ENCODE results near the gene ATP8B3.

Gene ATP8B3

GRCh38 chr19:1826557-1827521 lies 14.8 kb upstream of the ATP8B3 start:
- Histone ChIP-seq H3K9ac (ENCODE audit: low read length) (no peak overlapping the region), H3K27ac (ENCODE audit: low read depth, low read length) (no peak overlapping the region), H3K36me3 (ENCODE audit: control insufficient read depth, insufficient read depth, low read length) (peaks cover 6% of the 10 kb centered on the region), H3K4me1 (ENCODE audit: control insufficient read depth, insufficient read depth, low read length) (no peaks in the 10 kb centered on the region), H3K27me3 (ENCODE audit: control insufficient read depth, insufficient read depth, low read length) (no peaks in the 10 kb centered on the region), H3K4me3 (ENCODE audit: low read length) (no peak overlapping the region)

GRCh38 chr19:1825909-1826556 lies 14.0 kb upstream of the ATP8B3 start:
- Histone ChIP-seq H3K27ac (ENCODE audit: low read depth, low read length) (no peak overlapping the region), H3K36me3 (ENCODE audit: control insufficient read depth, insufficient read depth, low read length) (peaks cover 10% of the 10 kb centered on the region), H3K4me1 (ENCODE audit: control insufficient read depth, insufficient read depth, low read length) (no peaks in the 10 kb centered on the region), H3K9ac (ENCODE audit: low read length) (no peak overlapping the region), H3K27me3 (ENCODE audit: control insufficient read depth, insufficient read depth, low read length) (no peaks in the 10 kb centered on the region), H3K4me3 (ENCODE audit: low read length) (no peak overlapping the region)

- H3K36me3 ChIP-seq (ENCODE audit: control insufficient read depth, insufficient read depth, low read length): peaks cover 15% of the 10 kb centered on the region
- H3K4me3 ChIP-seq (ENCODE audit: low read length): no peak overlapping the region
- no peak overlapping the region for H3K9ac ChIP-seq (ENCODE audit: low read length)
- no peak overlapping the region for H3K27ac ChIP-seq (ENCODE audit: low read depth, low read length)
- H3K4me1 ChIP-seq (ENCODE audit: control insufficient read depth, insufficient read depth, low read length): no peaks in the 10 kb centered on the region
- H3K27me3 ChIP-seq (ENCODE audit: control insufficient read depth, insufficient read depth, low read length): no peaks in the 10 kb centered on the region
Measured at GRCh38 chr19:1824252-1824622, 12.2 kb upstream of the ATP8B3 start.

GRCh38 chr19:1823539-1824251 lies 11.6 kb upstream of the ATP8B3 start:
- Histone ChIP-seq H3K4me3 (ENCODE audit: low read length) (no peak overlapping the region), H3K36me3 (ENCODE audit: control insufficient read depth, insufficient read depth, low read length) (peaks cover 15% of the 10 kb centered on the region), H3K27ac (ENCODE audit: low read depth, low read length) (no peak overlapping the region)

GRCh38 chr19:1823020-1823419 lies 10.9 kb upstream of the ATP8B3 start:
- Histone ChIP-seq H3K27me3 (ENCODE audit: control insufficient read depth, insufficient read depth, low read length) (no peaks in the 10 kb centered on the region), H3K27ac (ENCODE audit: low read depth, low read length) (no peak overlapping the region), H3K4me3 (ENCODE audit: low read length) (no peak overlapping the region), H3K4me1 (ENCODE audit: control insufficient read depth, insufficient read depth, low read length) (no peaks in the 10 kb centered on the region), H3K36me3 (ENCODE audit: control insufficient read depth, insufficient read depth, low read length) (peaks cover 17% of the 10 kb centered on the region), H3K9ac (ENCODE audit: low read length) (no peak overlapping the region)

More at GRCh38 chr19:1823539-1824251, 11.6 kb upstream of the ATP8B3 start:
- Histone ChIP-seq H3K27me3 (ENCODE audit: control insufficient read depth, insufficient read depth, low read length) (no peaks in the 10 kb centered on the region), H3K4me1 (ENCODE audit: control insufficient read depth, insufficient read depth, low read length) (no peaks in the 10 kb centered on the region), H3K9ac (ENCODE audit: low read length) (no peak overlapping the region)

- Histone ChIP-seq H3K4me3 (ENCODE audit: low read length) (no peak overlapping the region), H3K27me3 (ENCODE audit: control insufficient read depth, insufficient read depth, low read length) (no peaks in the 10 kb centered on the region), H3K4me1 (ENCODE audit: control insufficient read depth, insufficient read depth, low read length) (no peaks in the 10 kb centered on the region), H3K27ac (ENCODE audit: low read depth, low read length) (no peak overlapping the region), H3K36me3 (ENCODE audit: control insufficient read depth, insufficient read depth, low read length) (peaks cover 22% of the 10 kb centered on the region), H3K9ac (ENCODE audit: low read length) (no peak overlapping the region)
Measured at GRCh38 chr19:1822210-1822609, 10.1 kb upstream of the ATP8B3 start.

- Histone ChIP-seq H3K27ac (ENCODE audit: low read depth, low read length) (no peak overlapping the region), H3K4me3 (ENCODE audit: low read length) (no peak overlapping the region), H3K9ac (ENCODE audit: low read length) (no peak overlapping the region), H3K36me3 (ENCODE audit: control insufficient read depth, insufficient read depth, low read length) (peaks cover 26% of the 10 kb centered on the region), H3K4me1 (ENCODE audit: control insufficient read depth, insufficient read depth, low read length) (no peaks in the 10 kb centered on the region), H3K27me3 (ENCODE audit: control insufficient read depth, insufficient read depth, low read length) (no peaks in the 10 kb centered on the region)
Measured at GRCh38 chr19:1819341-1820255, 7.5 kb upstream of the ATP8B3 start.

- H3K36me3 ChIP-seq (ENCODE audit: control insufficient read depth, insufficient read depth, low read length): peaks cover 21% of the 10 kb centered on the region
- no peaks in the 10 kb centered on the region for H3K27me3 ChIP-seq (ENCODE audit: control insufficient read depth, insufficient read depth, low read length)
- no peak overlapping the region for H3K4me3 ChIP-seq (ENCODE audit: low read length)
- no peak overlapping the region for H3K27ac ChIP-seq (ENCODE audit: low read depth, low read length)
- H3K9ac ChIP-seq (ENCODE audit: low read length): no peak overlapping the region
- H3K4me1 ChIP-seq (ENCODE audit: control insufficient read depth, insufficient read depth, low read length): no peaks in the 10 kb centered on the region
Measured at GRCh38 chr19:1818549-1819195, 6.6 kb upstream of the ATP8B3 start.

GRCh38 chr19:1817553-1818179 lies 5.6 kb upstream of the ATP8B3 start:
- Histone ChIP-seq H3K36me3 (ENCODE audit: control insufficient read depth, insufficient read depth, low read length) (peaks cover 21% of the 10 kb centered on the region), H3K27ac (ENCODE audit: low read depth, low read length) (no peak overlapping the region), H3K9ac (ENCODE audit: low read length) (no peak overlapping the region), H3K4me1 (ENCODE audit: control insufficient read depth, insufficient read depth, low read length) (peaks cover 7% of the 10 kb centered on the region), H3K4me3 (ENCODE audit: low read length) (no peak overlapping the region), H3K27me3 (ENCODE audit: control insufficient read depth, insufficient read depth, low read length) (no peaks in the 10 kb centered on the region)

- H3K9ac ChIP-seq (ENCODE audit: low read length): no peak overlapping the region
- H3K4me3 ChIP-seq (ENCODE audit: low read length): no peak overlapping the region
- peaks cover 7% of the 10 kb centered on the region for H3K4me1 ChIP-seq (ENCODE audit: control insufficient read depth, insufficient read depth, low read length)
- peaks cover 19% of the 10 kb centered on the region for H3K36me3 ChIP-seq (ENCODE audit: control insufficient read depth, insufficient read depth, low read length)
- no peak overlapping the region for H3K27ac ChIP-seq (ENCODE audit: low read depth, low read length)
- no peaks in the 10 kb centered on the region for H3K27me3 ChIP-seq (ENCODE audit: control insufficient read depth, insufficient read depth, low read length)
Measured at GRCh38 chr19:1816530-1817298, 4.6 kb upstream of the ATP8B3 start.
